ENCODE results near the gene SEL1L2.

SEL1L2 gene

DNA sequence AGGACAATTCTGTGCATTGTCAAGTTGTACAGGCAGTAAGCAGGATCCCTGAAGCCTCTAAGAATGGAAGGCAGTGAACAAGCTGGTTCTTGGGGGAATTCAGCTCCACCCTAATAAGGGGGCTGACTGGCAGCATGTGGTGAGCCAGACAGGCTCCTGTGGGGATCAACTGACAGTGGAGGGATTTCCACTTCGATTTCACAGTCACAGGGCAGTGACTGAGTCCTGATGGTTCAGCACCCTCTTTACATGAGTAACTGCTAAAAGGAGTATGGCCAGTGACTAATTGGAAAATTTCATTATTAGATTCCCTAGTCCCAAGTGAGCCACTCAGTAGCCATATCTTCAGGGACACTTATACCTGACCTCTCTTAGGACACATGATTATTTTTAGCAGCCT, 127.2 kb downstream of the SEL1L2 start:
- TF ChIP-seq, protein P1, sequence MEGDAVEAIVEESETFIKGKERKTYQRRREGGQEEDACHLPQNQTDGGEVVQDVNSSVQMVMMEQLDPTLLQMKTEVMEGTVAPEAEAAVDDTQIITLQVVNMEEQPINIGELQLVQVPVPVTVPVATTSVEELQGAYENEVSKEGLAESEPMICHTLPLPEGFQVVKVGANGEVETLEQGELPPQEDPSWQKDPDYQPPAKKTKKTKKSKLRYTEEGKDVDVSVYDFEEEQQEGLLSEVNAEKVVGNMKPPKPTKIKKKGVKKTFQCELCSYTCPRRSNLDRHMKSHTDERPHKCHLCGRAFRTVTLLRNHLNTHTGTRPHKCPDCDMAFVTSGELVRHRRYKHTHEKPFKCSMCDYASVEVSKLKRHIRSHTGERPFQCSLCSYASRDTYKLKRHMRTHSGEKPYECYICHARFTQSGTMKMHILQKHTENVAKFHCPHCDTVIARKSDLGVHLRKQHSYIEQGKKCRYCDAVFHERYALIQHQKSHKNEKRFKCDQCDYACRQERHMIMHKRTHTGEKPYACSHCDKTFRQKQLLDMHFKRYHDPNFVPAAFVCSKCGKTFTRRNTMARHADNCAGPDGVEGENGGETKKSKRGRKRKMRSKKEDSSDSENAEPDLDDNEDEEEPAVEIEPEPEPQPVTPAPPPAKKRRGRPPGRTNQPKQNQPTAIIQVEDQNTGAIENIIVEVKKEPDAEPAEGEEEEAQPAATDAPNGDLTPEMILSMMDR (IDR thresholded peaks at IDR 0.05): no peak

GRCh38 chr20:13862245-13862644, 128.2 kb downstream of the SEL1L2 start:
- TF ChIP-seq, protein P1 (IDR thresholded peaks at IDR 0.05): no peak

DNA sequence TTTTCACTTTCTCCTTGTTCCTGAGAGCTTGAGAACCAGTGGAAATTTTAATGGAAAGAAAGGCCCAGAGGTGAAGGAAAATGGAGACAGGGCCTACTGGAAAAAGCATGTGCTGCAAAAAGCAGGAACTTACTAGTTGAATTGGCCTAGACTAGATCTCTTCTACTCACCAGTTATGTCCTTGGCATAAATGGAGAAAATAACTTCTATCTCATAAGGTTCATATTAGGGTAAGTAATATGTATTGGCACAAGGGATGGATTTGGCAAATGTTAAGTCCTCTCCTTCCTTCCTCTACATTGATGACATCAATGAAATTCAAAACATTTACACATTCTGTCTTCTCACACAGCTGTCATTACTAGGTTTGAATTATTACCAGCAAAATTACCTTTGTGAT, 131.5 kb downstream of the SEL1L2 start:
- TF ChIP-seq, protein P1 (IDR thresholded peaks at IDR 0.05): no peak

GRCh38 chr20:13858439-13858838, 132.0 kb downstream of the SEL1L2 start:
- TF ChIP-seq, protein P1 (IDR thresholded peaks at IDR 0.05): no peak

- TF ChIP-seq, protein P1 (IDR thresholded peaks at IDR 0.05): no peak
These were observed 132.5 kb downstream of the SEL1L2 start for GRCh38 chr20:13857961-13858360.

DNA sequence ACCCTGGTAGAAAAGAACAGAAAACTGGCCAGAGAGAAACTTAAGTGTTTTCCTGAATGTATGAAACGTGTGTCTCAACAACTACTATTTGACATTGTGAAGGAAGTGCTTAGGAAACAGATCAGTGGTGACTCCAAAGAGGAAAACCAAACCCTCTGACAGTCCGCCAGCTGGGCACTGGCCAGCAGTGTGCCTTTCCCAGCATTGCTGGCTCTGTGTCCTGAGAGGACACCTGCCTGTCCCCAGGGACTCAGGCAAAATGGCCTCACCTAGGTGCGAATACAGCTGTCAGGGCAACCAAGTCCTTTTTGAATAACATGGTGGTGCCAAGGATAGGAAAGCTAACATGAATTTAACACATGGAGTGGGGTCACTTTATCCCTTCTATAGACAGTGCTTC, 133.1 kb downstream of the SEL1L2 start:
- TF ChIP-seq, protein P1 (IDR thresholded peaks at IDR 0.05): no peak

GRCh38 chr20:13856354-13856753, 134.1 kb downstream of the SEL1L2 start:
- TF ChIP-seq, protein P1 (IDR thresholded peaks at IDR 0.05): no peak

DNA sequence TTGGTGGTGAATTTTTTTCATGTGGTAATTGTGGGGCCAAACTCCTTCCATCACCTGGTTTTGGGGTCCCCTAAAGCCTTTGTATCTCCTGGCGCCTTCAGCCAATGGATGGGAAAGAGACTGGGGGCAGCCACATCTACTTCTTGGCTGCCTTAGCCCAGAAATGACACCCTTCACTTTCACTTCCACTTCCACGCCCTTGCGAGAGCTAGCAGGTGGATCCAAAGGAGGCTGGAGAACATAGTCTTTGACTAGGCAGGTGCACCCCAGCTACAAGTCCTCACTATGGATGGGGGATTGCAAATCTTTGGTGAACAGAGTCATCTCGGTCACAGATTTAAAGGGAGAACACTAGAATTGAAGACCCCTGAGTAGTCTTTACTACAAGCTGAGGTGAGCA, 134.8 kb downstream of the SEL1L2 start:
- TF ChIP-seq, protein P1 (IDR thresholded peaks at IDR 0.05): no peak
